Daoy (cell line): ENCODE results near the gene NPY4R. TPM values are rescaled to one million over a fixed set of nuclear protein-coding genes. Genes with fewer than 3 reads are reported as not detected.
"Not testable (repeated sequence)": the region's sequence is repeated elsewhere in the genome, so short reads cannot be mapped to it uniquely, and the experiment has no call there.

Source experiments
- DNase-seq: peaks from one replicate; pipeline ENCODE4 v3.0.0-alpha.2; 2015; ENCODE audit warnings: low read depth
- total RNA-seq: library from RNA; depleted of rRNA; stranded (reverse); fragments of >200 nt; shearing (Covaris generic); gene quantifications from 2 replicates; pipeline ENCODE4 v1.2.3, GENCODE V29; 2014; rRNA removed

NPY4R gene
- total RNA-seq, 1 experiment from 2014 or later = not detected

GRCh38 chr10:46457071-46457470, 8.7 kb downstream of the NPY4R start:
- DNase-seq = not testable (repeated sequence)

- not testable (repeated sequence) for DNase-seq
Observed at GRCh38 chr10:46455992-46456391, 9.8 kb downstream of the NPY4R start.

- not testable (repeated sequence) for DNase-seq
Observed at GRCh38 chr10:46451365-46451764, 14.4 kb downstream of the NPY4R start.

GRCh38 chr10:46450829-46451228, 14.9 kb downstream of the NPY4R start:
- DNase-seq = not testable (repeated sequence)

- DNase-seq = not testable (repeated sequence)
Observed at GRCh38 chr10:46447439-46447838, 18.3 kb downstream of the NPY4R start.

GRCh38 chr10:46445389-46446122, 20.2 kb downstream of the NPY4R start:
- DNase-seq = not testable (repeated sequence)

- not testable (repeated sequence) for DNase-seq
Observed at GRCh38 chr10:46443422-46443821, 22.3 kb downstream of the NPY4R start.

GRCh38 chr10:46442706-46443275, 23.0 kb downstream of the NPY4R start:
- not testable (repeated sequence) for DNase-seq

- peak; percentile 40 for DNase-seq
Observed at GRCh38 chr10:46441837-46442278, 23.9 kb downstream of the NPY4R start.

GRCh38 chr10:46440942-46441341, 24.8 kb downstream of the NPY4R start:
- DNase-seq = not testable (repeated sequence)

- DNase-seq = not testable (repeated sequence)
Observed at GRCh38 chr10:46423550-46423949, 42.2 kb downstream of the NPY4R start.

- not testable (repeated sequence) for DNase-seq
Observed at GRCh38 chr10:46419570-46420379, 46.0 kb downstream of the NPY4R start.

GRCh38 chr10:46418283-46418682, 47.5 kb downstream of the NPY4R start:
- DNase-seq = peak; percentile 57

- DNase-seq = not testable (repeated sequence)
Observed at GRCh38 chr10:46415291-46415690, 50.5 kb downstream of the NPY4R start.

- not testable (repeated sequence) for DNase-seq
Observed at GRCh38 chr10:46412665-46413064, 53.1 kb downstream of the NPY4R start.

GRCh38 chr10:46411123-46411522, 54.6 kb downstream of the NPY4R start:
- not testable (repeated sequence) for DNase-seq

Other genes with a start within 250 kb of the NPY4R start
- not detected in 2 replicates for gene ANTXRL, start 179.0 kb downstream of the NPY4R start, total RNA-seq
- gene ANXA8L1, start 90.2 kb downstream of the NPY4R start, total RNA-seq = 26.7 and 38.1 TPM in 2 replicates
- gene GPRIN2, start 90.7 kb upstream of the NPY4R start, total RNA-seq = 0.23 TPM in 1 of 2 replicates, not detected in the other
- 0.11 TPM in 1 of 2 replicates, not detected in the other for gene SYT15, start 113.2 kb upstream of the NPY4R start, total RNA-seq